HL-60 (cell line): ENCODE results near the gene SLC17A4.

ENCODE experiments used
- GABPA ChIP-seq: IDR thresholded peaks from 2 replicates; pipeline ENCODE4 v1.6.1; 2012; ENCODE audit warnings: low read depth
- POLR2AphosphoS5 ChIP-seq: IDR thresholded peaks from 2 replicates; pipeline ENCODE4 v1.6.1; 2012; ENCODE audit warnings: low read depth
- TF ChIP-seq, protein P1 (sequence below): IDR thresholded peaks from one replicate; pipeline ENCODE4 v1.5.1; 2011; ENCODE audit warnings: low read length, control low read depth, inconsistent platforms; ENCODE audit not compliant: insufficient read depth
- TF ChIP-seq, protein P2 (sequence below): IDR thresholded peaks from 2 replicates; pipeline ENCODE4 v1.6.1; 2012; ENCODE audit warnings: low read depth; ENCODE audit not compliant: insufficient replicate concordance

DNA sequence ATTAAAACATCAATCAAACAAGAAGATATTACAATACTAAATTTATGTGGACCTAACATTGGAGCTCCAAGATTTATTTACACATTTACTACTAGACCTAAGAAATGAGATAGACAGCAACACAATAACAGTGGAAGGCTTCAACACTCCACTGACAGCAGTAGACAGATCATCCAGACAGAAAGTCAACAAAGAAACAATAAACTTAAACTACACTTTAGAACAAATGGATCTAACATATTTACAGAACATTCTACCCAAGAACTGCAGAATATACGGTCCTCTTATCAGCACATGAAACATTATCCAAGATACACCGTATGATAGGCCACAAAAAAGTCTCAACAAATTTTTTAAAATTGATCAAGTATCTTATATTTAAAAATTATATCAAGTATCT is 50.3 kb downstream of the SLC17A4 start:
- TF ChIP-seq, protein P1, sequence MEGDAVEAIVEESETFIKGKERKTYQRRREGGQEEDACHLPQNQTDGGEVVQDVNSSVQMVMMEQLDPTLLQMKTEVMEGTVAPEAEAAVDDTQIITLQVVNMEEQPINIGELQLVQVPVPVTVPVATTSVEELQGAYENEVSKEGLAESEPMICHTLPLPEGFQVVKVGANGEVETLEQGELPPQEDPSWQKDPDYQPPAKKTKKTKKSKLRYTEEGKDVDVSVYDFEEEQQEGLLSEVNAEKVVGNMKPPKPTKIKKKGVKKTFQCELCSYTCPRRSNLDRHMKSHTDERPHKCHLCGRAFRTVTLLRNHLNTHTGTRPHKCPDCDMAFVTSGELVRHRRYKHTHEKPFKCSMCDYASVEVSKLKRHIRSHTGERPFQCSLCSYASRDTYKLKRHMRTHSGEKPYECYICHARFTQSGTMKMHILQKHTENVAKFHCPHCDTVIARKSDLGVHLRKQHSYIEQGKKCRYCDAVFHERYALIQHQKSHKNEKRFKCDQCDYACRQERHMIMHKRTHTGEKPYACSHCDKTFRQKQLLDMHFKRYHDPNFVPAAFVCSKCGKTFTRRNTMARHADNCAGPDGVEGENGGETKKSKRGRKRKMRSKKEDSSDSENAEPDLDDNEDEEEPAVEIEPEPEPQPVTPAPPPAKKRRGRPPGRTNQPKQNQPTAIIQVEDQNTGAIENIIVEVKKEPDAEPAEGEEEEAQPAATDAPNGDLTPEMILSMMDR = no peak
- TF ChIP-seq POLR2AphosphoS5 (no peak), GABPA (no peak)
- TF ChIP-seq, protein P2, sequence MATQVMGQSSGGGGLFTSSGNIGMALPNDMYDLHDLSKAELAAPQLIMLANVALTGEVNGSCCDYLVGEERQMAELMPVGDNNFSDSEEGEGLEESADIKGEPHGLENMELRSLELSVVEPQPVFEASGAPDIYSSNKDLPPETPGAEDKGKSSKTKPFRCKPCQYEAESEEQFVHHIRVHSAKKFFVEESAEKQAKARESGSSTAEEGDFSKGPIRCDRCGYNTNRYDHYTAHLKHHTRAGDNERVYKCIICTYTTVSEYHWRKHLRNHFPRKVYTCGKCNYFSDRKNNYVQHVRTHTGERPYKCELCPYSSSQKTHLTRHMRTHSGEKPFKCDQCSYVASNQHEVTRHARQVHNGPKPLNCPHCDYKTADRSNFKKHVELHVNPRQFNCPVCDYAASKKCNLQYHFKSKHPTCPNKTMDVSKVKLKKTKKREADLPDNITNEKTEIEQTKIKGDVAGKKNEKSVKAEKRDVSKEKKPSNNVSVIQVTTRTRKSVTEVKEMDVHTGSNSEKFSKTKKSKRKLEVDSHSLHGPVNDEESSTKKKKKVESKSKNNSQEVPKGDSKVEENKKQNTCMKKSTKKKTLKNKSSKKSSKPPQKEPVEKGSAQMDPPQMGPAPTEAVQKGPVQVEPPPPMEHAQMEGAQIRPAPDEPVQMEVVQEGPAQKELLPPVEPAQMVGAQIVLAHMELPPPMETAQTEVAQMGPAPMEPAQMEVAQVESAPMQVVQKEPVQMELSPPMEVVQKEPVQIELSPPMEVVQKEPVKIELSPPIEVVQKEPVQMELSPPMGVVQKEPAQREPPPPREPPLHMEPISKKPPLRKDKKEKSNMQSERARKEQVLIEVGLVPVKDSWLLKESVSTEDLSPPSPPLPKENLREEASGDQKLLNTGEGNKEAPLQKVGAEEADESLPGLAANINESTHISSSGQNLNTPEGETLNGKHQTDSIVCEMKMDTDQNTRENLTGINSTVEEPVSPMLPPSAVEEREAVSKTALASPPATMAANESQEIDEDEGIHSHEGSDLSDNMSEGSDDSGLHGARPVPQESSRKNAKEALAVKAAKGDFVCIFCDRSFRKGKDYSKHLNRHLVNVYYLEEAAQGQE = no peak
